Measurements from ENCODE around the gene SNF8. TPM values are rescaled to one million over a fixed set of nuclear protein-coding genes. Genes with fewer than 3 reads are reported as not detected.

Gene SNF8
- total RNA-seq, 3 donors from 2014 or later = 166 to 173 (median 170) TPM

DNA sequence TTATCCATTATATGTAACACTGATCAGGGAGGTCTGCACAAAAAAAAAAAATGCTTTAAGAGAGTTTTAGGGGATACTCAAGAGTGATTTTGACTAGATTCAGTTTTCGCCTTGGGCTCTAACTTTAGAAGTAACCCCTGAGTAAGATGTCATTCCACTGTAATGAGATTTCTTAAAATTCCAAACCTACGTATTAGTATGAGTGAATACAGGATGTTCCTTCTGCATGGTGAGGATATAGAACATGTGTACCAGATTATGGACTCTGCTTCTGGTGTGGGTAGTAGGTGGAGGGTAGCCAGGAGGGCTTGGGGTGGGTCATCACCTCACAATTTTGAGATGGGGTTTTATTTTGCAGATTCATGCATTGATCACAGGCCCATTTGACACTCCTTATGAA is 32.2 kb downstream of the SNF8 start:
- Mint-ChIP-seq H3K4me3 (no peak overlapping the region), H3K36me3 (ENCODE audit: insufficient read depth) (peaks cover 48% of the 10 kb centered on the region), H3K4me1 (ENCODE audit: low read depth) (peaks cover 77% of the 10 kb centered on the region), H3K9me3 (no peaks in the 10 kb centered on the region), H3K27me3 (ENCODE audit: low read depth) (no peaks in the 10 kb centered on the region)
- no peak for ATAC-seq
- no peak for DNase-seq

DNA sequence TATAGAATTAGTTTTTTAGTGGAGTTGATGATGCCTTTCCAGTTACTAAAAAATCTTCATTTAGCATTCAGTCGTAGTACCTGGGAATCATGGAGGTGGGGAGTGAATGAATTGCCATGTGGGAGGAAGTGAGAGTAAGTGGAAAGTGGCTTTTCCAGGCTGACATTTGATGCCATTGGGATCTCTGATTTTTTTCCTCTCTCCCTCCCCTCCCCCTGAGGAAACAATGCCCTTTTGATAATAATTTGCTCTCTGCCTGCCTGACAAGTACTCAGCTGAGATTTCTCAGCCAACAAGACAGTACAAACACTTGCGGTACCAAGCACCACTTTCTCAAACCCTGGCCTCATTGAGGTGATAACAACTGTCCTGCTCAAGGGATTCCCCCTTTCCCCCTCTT is 34.3 kb downstream of the SNF8 start:
- ATAC-seq (no peak), DNase-seq (no peak)
- Mint-ChIP-seq H3K4me3 (peak overlapping the region; percentile 98), H3K9me3 (no peaks in the 10 kb centered on the region), H3K36me3 (ENCODE audit: insufficient read depth) (peaks cover 43% of the 10 kb centered on the region), H3K4me1 (ENCODE audit: low read depth) (peaks cover 67% of the 10 kb centered on the region), H3K27me3 (ENCODE audit: low read depth) (no peaks in the 10 kb centered on the region)

DNA sequence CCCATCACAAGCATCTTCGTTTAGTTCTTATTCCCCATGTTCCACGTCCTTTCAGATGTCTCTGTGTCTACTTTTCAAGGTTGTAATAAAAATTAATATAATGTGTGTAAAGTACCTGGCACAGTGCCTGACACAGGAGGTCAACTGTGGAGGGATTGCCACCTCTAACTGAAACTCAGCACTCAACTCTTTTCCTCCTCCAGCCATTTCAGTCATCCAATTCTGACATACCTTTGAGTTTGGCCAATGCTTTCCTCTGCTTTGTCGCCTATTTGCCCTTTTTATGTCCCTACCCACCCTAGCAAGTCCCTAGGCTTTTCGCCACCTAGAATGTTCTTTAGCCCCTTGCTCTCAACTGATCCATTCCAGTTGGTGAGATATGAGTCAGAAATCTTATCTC is 34.9 kb downstream of the SNF8 start:
- Mint-ChIP-seq H3K9me3 (no peaks in the 10 kb centered on the region), H3K27me3 (ENCODE audit: low read depth) (no peaks in the 10 kb centered on the region), H3K36me3 (ENCODE audit: insufficient read depth) (peaks cover 43% of the 10 kb centered on the region), H3K4me1 (ENCODE audit: low read depth) (peaks cover 61% of the 10 kb centered on the region), H3K4me3 (peak overlapping the region; percentile 98)
- DNase-seq (no peak), ATAC-seq (no peak)

DNA sequence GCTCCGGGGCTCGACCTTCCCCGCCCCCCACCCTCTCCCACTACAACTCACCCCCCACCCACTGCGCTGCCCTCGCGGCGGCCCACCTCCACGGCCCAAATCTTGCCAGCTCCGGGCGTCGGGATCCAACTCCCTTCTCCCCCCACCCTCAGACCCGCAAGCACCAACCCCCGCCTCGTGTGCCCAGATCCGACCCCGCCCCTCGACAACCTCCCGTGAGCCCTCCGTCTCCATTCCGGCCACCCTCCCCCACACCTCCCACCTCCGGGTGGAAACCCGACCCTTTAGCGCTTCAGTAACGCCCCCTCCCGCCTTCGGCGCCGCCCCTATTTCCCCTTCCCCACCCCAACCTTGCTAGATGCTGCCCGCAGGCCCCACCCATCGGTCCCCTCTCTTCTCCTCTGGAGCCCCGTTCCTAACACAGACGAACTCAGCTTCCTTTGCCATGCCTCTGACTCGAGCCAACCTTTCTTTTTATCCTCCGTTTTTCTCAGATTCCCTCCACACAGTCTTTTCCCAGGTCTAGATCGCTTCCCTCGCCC is 35.7 kb downstream of the SNF8 start:
- peaks cover 36% of the 10 kb centered on the region for H3K36me3 Mint-ChIP-seq (ENCODE audit: insufficient read depth)
- peak; percentile 61 to 63 for ATAC-seq
- peak overlapping the region; percentile 98 for H3K4me3 Mint-ChIP-seq
- no peaks in the 10 kb centered on the region for H3K9me3 Mint-ChIP-seq
- peaks cover 52% of the 10 kb centered on the region for H3K4me1 Mint-ChIP-seq (ENCODE audit: low read depth)
- DNase-seq = peak; percentile 90
- no peaks in the 10 kb centered on the region for H3K27me3 Mint-ChIP-seq (ENCODE audit: low read depth)

DNA sequence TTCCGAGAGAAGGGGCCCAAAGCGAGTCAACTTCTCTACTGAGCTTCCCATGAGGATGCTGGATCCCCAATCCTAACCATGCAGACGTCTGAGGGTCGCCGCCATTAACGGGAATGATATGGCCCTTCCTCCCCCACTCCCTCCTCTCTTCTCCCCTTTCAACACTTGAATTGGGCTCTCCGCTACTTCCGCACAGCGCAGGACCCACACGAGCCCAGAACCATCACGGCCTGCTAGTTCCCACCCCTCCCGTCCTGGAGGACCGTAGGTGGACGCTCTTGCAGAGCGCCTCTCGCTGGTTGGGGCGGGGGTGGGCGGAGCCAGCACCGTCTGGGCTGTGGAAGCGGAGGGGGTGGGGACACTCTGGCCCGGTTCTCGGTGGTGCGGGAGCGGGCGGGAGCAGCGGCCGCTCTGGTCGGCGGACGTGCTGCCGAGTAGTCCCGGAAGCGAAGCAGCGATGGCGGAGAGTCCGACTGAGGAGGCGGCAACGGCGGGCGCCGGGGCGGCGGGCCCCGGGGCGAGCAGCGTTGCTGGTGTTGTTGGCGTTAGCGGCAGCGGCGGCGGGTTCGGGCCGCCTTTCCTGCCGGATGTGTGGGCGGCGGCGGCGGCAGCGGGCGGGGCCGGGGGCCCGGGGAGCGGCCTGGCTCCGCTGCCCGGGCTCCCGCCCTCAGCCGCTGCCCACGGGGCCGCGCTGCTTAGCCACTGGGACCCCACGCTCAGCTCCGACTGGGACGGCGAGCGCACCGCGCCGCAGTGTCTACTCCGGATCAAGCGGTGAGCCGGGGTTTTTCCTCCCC is 36.4 kb downstream of the SNF8 start, which contains the start of gene UBE2Z:
Gene UBE2Z, plus strand, starts transcription at position 361 of the 797 bp plus-strand sequence. Its CDS starts 97 bp downstream, at position 458.
- Mint-ChIP-seq H3K4me3 (peak within 1 kb of the TSS; percentile 98), H3K36me3 (ENCODE audit: insufficient read depth) (peaks cover 31% of the 10 kb centered on the region), H3K27me3 (ENCODE audit: low read depth) (no peaks in the 10 kb centered on the region), H3K9me3 (no peaks in the 10 kb centered on the region), H3K4me1 (ENCODE audit: low read depth) (peaks cover 45% of the 10 kb centered on the region)
- ATAC-seq (peak; percentile 90 to 91), DNase-seq (peak; percentile 86)

DNA sequence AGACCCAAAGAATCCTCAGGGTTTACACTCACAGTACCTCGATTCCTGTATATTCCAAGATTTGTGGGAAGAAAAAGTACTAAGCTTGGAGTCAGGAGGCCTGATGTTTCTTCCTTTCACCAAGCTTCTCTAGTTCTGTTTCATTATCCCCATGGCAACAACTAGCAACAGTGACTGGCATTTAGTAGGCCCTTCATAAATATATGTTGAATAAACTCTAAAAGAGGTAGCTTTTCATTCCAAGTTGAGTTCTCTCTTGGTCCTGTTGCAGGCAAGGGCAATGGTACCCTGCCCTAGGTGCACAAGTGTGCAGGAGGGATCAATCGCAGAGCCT is 37.0 kb downstream of the SNF8 start:
- peak in 1 of 2 donors; percentile 10 for ATAC-seq

DNA sequence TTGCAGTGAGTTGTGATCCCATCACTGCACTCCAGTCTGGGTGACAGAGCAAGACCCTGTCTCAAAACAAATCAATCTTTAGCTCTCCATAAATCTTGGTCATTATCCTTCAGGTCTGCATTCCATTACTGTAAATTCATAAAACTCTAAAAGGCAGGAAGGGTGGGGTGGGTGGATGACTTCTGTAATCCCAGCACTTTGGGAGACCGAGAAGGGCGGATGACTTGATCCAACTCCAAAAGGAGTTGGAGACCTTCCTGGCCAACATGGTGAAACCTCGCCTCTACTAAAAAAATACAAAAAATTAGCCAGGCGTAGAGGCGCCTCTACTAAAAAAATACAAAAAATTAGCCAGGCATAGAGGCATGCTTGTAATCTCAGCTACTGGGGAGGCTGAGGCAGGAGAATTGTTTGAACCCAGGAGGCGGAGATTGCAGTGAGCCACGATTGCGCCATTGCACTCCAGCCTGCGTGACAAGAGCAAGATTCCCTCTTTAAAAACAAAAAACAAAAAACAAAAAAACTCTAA is 38.6 kb downstream of the SNF8 start:
- H3K4me3 Mint-ChIP-seq = peak overlapping the region; percentile 11
- H3K9me3 Mint-ChIP-seq = no peaks in the 10 kb centered on the region
- H3K27me3 Mint-ChIP-seq (ENCODE audit: low read depth) = no peaks in the 10 kb centered on the region
- ATAC-seq (no peak), DNase-seq (no peak)
- H3K4me1 Mint-ChIP-seq (ENCODE audit: low read depth) = peaks cover 23% of the 10 kb centered on the region
- peaks cover 12% of the 10 kb centered on the region for H3K36me3 Mint-ChIP-seq (ENCODE audit: insufficient read depth)

More for the DNA sequence above, 37.0 kb downstream of the SNF8 start:
- no peak for DNase-seq
- no peaks in the 10 kb centered on the region for H3K27me3 Mint-ChIP-seq (ENCODE audit: low read depth)
- H3K9me3 Mint-ChIP-seq = no peaks in the 10 kb centered on the region
- peaks cover 27% of the 10 kb centered on the region for H3K36me3 Mint-ChIP-seq (ENCODE audit: insufficient read depth)
- peak overlapping the region; percentile 98 for H3K4me3 Mint-ChIP-seq
- peaks cover 40% of the 10 kb centered on the region for H3K4me1 Mint-ChIP-seq (ENCODE audit: low read depth)

DNA sequence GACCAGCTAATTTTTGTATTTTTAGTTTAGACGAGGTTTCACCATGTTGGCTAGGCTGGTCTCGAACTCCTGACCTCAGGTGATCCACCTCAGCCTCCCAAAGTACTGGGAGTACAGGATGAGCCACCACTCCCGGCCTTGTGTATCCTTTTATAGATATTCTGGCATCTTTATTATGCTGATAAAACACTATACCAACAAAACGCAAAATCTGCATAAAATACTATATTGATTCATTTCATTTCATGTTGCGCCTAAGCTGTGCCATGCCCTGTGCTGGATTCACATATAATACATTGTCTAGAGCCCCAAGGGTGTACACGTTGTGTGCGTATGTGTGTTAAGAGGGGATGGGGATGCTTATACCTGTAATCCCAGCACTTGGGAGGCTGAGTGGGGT is 40.2 kb downstream of the SNF8 start:
- no peak overlapping the region for H3K4me3 Mint-ChIP-seq
- H3K27me3 Mint-ChIP-seq (ENCODE audit: low read depth) = no peaks in the 10 kb centered on the region
- H3K4me1 Mint-ChIP-seq (ENCODE audit: low read depth) = peaks cover 7% of the 10 kb centered on the region
- peaks cover 3% of the 10 kb centered on the region for H3K36me3 Mint-ChIP-seq (ENCODE audit: insufficient read depth)
- no peak for ATAC-seq
- no peak for DNase-seq
- no peaks in the 10 kb centered on the region for H3K9me3 Mint-ChIP-seq

DNA sequence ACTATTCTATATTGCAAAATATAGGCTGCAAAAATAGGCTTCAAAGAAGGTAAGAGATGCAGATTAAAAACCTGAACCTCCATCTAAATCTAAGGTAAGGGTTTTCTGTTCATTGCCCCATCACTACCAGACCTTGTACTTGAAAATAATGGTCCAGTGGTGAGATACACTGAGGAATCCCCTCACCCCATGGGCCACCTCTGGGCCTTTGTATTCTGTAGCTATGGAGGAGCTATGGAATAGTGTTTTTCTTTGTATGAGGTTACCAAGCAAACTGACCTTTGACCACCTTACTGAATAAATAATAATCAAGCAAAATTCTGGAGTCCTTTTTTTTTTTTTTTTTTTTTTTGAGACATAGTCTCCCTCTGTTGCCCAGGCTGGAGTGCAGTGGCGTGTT is 41.2 kb downstream of the SNF8 start:
- Mint-ChIP-seq H3K4me1 (ENCODE audit: low read depth) (peaks cover 5% of the 10 kb centered on the region), H3K36me3 (ENCODE audit: insufficient read depth) (no peaks in the 10 kb centered on the region), H3K4me3 (no peak overlapping the region), H3K27me3 (ENCODE audit: low read depth) (no peaks in the 10 kb centered on the region), H3K9me3 (no peaks in the 10 kb centered on the region)
- DNase-seq (no peak), ATAC-seq (no peak)

DNA sequence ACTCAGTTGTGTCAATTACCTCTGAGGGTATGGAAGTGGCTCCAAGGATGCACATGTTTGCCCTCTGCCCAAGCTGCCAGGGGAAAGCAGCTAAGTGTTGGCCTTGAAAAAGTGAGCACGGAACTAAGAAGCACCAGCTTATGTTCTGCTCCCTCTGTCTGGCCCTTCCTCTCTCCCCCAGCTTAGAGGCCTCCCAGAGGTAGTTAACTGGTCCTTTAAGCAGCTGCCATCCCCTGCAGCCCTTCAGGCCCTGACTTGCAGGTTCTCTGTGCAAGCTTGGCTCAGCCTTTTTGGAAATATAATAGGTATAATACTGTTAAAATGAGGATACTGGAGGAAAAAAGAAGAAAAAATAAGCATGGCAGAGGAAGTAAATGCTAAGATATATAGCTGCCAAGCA is 43.4 kb downstream of the SNF8 start:
- Mint-ChIP-seq H3K9me3 (no peaks in the 10 kb centered on the region), H3K27me3 (ENCODE audit: low read depth) (no peaks in the 10 kb centered on the region), H3K4me3 (no peak overlapping the region), H3K36me3 (ENCODE audit: insufficient read depth) (peaks cover 7% of the 10 kb centered on the region), H3K4me1 (ENCODE audit: low read depth) (no peaks in the 10 kb centered on the region)
- no peak for ATAC-seq
- no peak for DNase-seq

DNA sequence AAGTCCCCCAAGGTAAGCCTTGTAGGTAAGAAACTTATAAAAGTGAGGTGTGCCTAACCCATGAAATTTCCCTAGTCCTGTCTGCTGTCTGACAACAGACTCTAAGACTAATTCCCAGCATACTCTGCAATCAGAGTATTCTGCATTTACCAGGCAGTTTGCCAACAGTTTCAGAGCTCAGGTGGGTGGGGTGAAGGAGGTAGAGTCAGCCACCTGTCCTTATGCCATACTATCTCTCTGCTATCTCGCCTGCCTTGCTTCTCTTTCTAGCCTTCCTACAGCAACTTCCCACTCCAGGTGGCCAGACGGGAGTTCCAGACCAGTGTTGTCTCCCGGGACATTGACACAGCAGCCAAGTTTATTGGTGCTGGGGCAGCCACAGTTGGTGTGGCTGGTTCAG is 49.8 kb downstream of the SNF8 start:
- ATAC-seq (no peak), DNase-seq (no peak)
- H3K4me1 Mint-ChIP-seq (ENCODE audit: low read depth) = peaks cover 24% of the 10 kb centered on the region
- no peaks in the 10 kb centered on the region for H3K9me3 Mint-ChIP-seq
- peaks cover 21% of the 10 kb centered on the region for H3K36me3 Mint-ChIP-seq (ENCODE audit: insufficient read depth)
- H3K4me3 Mint-ChIP-seq = no peak overlapping the region
- H3K27me3 Mint-ChIP-seq (ENCODE audit: low read depth) = no peaks in the 10 kb centered on the region

DNA sequence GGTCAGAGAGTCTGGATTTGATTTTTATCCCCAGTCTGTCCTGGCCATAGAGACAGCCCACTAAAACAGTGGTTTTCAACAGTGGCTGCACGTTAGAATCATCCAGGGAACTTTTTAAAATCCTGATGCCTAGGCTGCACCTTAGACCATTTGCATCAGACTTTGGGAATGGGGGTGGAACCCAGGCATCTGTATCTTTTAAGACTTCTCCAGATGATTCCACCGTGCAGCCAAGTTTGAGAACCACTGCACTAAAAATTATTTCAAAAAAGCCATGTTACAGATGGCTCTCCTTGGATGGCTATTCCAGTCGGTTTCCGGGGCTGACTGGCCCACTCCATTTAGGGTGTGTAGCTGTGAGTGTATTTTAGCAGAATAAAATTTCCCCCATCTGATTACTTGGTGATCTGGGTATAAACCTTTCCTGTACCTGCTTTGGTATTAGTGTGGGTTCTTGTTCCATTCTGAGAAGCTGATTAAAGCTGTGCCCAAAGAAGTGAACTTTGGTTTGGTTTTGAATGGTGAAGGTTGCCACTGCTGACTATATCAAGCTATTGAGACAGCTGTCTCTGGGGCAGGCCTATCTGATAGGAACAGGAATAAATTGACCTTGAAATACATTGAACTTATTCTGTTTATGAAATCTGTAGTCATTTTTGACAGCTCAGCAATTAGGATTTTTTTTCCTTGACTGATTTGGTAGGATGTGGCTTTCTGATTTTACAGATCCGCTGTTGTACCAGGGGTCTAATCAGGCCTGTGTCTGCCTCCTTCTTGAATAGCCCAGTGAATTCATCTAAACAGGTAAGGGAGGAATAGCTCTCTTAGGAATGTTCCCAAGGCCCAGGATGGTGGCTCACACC is 50.8 kb downstream of the SNF8 start:
- Mint-ChIP-seq H3K4me1 (ENCODE audit: low read depth) (peaks cover 24% of the 10 kb centered on the region), H3K9me3 (no peaks in the 10 kb centered on the region), H3K36me3 (ENCODE audit: insufficient read depth) (peaks cover 21% of the 10 kb centered on the region), H3K27me3 (ENCODE audit: low read depth) (no peaks in the 10 kb centered on the region), H3K4me3 (peak overlapping the region; percentile 99)
- DNase-seq (no peak), ATAC-seq (no peak)

DNA sequence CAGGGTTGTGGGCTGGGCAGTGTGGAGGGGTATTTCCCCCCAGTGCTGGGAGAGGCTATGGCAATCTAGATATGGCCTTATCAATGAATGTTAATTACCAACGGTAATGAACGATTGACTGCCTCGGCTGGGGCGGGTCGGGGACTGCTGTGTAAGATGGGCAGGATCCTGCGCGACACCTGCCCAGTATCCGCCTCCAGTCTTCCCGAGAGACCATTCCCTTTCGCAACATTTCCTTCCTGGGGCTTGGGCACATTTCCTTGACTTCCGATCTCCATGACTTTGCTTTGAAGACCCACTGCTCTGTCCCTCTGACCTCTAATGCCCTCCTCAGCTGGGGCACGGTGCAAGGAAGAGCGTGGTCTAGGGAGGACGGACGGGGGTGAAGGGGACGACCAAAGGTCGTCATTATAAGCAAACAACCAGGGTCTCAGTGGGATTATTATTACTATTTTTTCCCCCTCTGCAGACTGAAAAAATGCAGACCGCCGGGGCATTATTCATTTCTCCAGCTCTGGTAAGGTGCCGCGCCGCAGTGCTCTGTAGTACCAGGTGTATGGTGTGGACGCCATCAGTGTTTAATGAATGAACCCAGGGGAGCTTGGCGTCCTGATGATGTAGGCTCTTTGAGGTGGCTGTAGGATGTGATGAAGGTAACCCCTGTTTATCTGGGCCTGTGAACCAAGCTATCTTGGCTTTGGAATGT is 51.5 kb downstream of the SNF8 start:
- ATAC-seq (no peak), DNase-seq (no peak)
- peak overlapping the region; percentile 99 for H3K4me3 Mint-ChIP-seq
- peaks cover 24% of the 10 kb centered on the region for H3K4me1 Mint-ChIP-seq (ENCODE audit: low read depth)
- no peaks in the 10 kb centered on the region for H3K27me3 Mint-ChIP-seq (ENCODE audit: low read depth)
- no peaks in the 10 kb centered on the region for H3K9me3 Mint-ChIP-seq
- H3K36me3 Mint-ChIP-seq (ENCODE audit: insufficient read depth) = peaks cover 19% of the 10 kb centered on the region

DNA sequence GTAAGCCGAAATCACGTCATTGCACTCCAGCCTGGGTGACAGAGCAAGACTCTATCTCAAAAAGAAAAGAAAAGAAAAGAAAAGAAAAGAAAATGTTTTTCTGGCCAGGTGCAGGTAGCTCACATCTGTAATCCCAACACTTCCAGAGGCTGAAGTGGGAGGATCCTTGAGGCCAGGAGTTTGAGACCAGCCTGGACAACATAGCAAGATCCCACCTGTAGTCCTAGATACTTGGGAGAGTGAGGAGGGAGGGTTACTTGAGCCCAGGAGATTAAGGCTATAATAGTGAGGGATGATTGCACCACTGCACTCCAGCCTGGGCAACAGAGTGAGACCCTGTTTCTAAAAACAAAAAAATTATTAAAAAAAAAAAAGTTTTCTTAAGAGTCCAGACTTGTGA is 54.6 kb downstream of the SNF8 start:
- Mint-ChIP-seq H3K9me3 (no peaks in the 10 kb centered on the region), H3K36me3 (ENCODE audit: insufficient read depth) (peaks cover 6% of the 10 kb centered on the region), H3K4me1 (ENCODE audit: low read depth) (peaks cover 24% of the 10 kb centered on the region), H3K27me3 (ENCODE audit: low read depth) (no peaks in the 10 kb centered on the region), H3K4me3 (no peak overlapping the region)
- DNase-seq (no peak), ATAC-seq (no peak)

Data from activated T-cell treated with anti-CD3 and anti-CD28 coated beads, Interleukin-2, amount 50 U/mL, for 4 hours (primary cell).